ENCODE data around the gene MYO15A.

DNA sequence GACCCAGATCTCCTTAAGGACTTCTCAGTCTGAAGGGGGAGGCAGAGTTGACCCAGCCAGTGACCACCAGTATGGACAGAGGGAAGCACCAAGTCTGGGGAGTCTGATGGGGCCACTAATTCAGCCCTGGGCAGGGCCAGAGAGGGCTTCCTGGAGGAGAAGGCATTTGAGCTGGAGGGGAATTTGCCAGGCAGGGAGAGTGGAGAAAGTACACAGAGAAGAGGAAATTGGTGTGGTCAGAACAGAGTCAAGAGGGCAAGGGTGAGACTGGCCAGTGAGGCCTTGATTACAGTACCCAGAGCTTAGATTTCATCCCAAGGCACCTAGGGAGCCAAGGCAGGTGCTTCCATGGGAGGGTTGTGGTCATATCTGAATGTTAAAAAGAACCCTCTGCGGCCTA lies 36.3 kb downstream of the MYO15A start:
- TF ChIP-seq CTCF (IDR thresholded peaks at IDR 0.05) = no peak
- TF ChIP-seq POLR2A (IDR thresholded peaks at IDR 0.05) = no peak
- no peak for TF ChIP-seq POLR2AphosphoS5 (IDR thresholded peaks at IDR 0.05)
